OCI-LY7 (cell line): ENCODE results near the gene SULT1E1.

Experiments used
- CTCF ChIP-seq: fragments of 200-600 bp; sonication (generic); conservative IDR thresholded peaks from 2 replicates; pipeline ENCODE4 v1.5.1; 2014; ENCODE audit warnings: mild to moderate bottlenecking, antibody characterized with exemption, low read length, moderate library complexity, mixed read lengths
- EZH2phosphoT487 ChIP-seq: fragments of 200-600 bp; sonication (generic); IDR thresholded peaks from 2 replicates; pipeline ENCODE4 v1.6.1; 2018; ENCODE audit warnings: low read depth, borderline replicate concordance, mild to moderate bottlenecking, mixed run types, antibody characterized with exemption, low read length, moderate library complexity, mixed read lengths

DNA sequence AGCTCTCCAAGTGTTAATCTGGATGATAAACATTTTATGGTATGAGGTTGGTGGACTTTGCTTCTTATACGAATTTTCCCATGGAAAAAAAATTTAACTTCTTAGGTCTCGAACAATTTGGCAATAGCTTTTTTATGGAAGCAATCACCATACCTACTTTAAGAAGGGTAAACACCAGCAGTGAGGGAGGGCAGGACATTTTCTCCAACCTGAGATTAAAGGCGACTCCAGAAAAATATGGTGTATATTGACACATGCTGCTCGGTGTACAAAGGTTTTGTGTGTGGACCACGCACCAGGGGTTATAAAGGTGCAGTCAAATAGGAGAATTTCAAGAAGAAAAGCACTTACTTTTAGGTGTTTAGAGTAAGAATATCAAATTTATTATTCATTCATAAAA lies 34.2 kb upstream of the SULT1E1 start:
- no peak for TF ChIP-seq CTCF
- TF ChIP-seq EZH2phosphoT487, result no peak
